Suppressor macrophage treated with lipopolysaccharide for 4 hours (primary cell): ENCODE data around the gene JSRP1.
A peak's percentile ranks its signal among the peaks of the same experiment; 100 is the strongest.

Experiments used
- DNase-seq: peaks from one replicate; pipeline ENCODE4 v3.0.0-alpha.2; 2020

Gene JSRP1

GRCh38 chr19:2266183-2266993 lies 10.2 kb upstream of the JSRP1 start:
- DNase-seq: peak; percentile 94

DNA sequence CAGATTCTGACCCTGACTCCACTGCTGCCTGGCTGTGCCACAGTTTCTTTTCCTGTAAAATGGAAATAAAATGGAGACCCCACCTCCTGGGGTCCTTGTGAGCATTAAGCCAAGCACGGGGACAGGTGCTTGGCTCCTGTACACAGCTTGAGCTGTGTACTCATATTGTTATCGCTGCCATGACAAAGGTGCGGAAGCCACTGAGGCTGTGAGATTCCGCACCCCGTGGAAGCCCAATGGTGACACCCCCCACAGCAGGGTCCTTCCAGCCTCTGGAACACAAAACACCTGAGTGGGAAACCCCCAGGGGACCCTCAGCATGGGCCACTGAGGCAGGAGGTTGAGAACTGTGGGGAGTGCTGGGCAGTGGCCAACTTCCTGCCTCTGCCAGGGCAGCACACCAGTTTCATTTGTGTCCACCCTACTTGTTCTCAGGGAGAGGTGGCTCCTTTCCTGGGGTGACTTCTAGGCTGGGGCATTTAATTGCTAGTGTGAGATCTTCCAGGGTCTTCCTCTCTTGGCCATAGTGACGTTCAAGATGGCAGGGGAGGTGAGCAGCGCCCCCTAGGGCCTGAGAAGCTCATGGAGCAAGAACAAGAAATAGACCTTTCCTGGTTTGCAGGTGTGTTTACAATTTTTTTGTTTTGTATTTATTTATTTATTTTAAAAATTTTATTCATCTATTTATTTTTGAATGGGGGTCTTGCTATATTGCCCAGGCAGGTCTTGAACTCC lies 5.4 kb upstream of the JSRP1 start:
- DNase-seq: peak; percentile 49

- DNase-seq: no peak
These were observed 4.2 kb upstream of the JSRP1 start for GRCh38 chr19:2260341-2260805.

GRCh38 chr19:2259336-2259735 lies 3.1 kb upstream of the JSRP1 start:
- DNase-seq: no peak

DNA sequence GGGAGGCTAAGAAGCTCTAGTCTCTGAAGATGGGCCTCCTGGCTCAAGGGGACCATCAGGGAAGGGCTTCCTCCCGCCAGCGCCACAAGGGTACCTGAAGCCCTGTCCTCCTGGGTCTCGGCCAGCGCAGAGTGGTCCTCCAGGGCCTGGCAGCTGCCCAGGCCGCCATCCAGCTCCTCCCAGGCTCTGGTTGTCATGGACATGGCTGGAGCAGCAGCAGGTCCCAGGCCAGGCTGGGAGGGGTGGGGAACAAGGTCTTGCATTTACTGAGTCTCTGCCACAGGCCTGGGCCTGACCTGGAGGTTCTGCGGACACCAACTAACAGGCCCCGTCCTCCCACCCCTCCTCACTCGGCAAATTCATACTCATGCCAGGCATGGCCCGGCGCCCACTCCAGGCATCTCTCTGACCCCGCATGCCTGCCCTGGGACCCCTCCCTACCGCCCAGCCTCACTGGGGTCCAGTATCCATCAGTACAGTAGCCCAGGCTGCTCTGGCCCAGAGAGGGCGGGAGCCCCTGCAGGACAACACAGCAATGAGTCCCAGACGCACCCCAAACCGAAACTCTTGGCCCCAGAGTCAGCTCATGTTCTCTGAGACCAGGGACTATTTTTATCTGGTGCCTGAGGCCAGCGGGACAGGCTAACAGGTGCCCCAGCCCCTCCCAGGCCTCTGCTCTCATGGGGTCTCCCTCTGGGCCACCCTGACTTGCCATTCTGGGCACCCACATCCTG lies 938 bp downstream of the JSRP1 start:
- DNase-seq: no peak

DNA sequence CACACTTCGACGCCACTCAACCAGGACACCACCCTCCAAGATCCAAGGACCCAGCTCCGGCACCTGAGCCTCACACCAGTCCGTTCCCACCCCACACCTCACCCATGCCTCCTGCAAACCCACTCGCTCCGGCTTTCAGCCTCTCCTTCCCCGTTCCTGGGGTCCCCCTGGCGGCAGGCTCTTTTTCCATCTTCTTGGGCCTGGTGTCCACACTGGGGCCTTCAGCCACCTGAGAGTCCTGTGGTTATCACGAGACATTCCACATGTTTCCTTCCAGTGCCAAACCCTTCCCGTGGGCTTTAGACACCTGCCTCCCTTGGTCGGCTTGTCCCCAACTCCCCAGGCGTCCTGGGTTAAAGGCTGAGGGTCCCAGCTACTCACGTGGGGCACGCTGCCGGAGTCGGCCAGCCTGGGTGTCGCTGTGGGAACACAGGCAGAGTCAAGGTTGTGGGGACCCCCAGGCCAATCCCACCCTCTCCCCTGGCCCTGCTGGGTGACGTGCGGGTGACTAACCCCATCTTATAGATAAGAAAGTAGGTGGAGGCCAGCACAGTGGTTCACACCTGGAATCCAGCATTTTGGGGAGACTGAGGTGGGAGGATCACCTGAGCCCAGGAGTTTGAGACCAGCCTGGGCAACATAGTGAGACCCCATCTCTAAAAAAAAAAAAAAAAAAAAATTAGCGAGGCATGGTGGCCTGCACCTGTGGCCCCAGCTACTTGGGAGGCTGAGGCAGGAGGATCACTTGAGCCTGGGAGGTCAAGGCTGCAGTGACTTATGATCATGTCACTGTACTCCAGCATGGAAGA lies 1.9 kb downstream of the JSRP1 start:
- DNase-seq: no peak

- no peak for DNase-seq
These were observed 2.8 kb downstream of the JSRP1 start for GRCh38 chr19:2253106-2254063.

- DNase-seq: no peak
These were observed 3.5 kb downstream of the JSRP1 start for GRCh38 chr19:2252797-2253105.

DNA sequence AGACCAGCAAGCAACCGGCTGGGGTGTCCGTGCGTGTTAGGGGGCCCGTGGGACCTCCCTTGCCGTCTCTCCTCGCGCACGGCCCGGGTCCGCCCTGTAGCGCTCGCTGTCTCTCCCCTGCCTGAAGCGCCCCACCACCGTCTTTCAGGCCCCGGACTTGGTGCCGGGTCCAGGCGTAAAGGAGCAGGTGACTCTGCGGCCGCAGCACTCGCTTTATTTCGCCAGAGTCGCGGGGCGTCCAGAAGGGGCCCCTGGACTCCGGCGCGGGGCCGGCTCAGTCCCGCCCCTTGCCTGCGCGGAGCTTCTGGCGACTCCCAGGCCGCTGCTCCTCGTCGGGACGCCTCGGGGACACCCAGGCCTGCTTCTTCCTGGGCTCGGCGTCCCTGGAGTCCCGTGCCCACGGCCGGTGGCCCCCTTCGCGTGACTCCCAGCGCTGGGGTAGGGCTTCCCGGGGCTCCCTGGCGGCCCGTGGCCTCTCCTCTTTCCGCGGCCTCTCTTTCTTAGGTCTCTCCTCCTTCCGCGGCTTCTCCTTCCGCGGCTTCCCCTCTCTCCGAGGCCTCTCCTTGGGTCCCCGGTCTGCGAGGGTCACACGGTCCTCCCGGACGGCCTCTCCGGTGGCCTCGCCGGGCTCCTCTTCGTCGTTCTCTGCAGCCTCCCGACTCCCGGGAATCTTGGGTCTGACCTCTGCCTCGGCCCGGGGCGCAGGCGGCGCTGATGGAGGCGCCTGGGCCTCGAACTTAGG lies 4.0 kb downstream of the JSRP1 start:
- DNase-seq: no peak

- DNase-seq: no peak
These were observed 4.8 kb downstream of the JSRP1 start for GRCh38 chr19:2251106-2252054.

DNA sequence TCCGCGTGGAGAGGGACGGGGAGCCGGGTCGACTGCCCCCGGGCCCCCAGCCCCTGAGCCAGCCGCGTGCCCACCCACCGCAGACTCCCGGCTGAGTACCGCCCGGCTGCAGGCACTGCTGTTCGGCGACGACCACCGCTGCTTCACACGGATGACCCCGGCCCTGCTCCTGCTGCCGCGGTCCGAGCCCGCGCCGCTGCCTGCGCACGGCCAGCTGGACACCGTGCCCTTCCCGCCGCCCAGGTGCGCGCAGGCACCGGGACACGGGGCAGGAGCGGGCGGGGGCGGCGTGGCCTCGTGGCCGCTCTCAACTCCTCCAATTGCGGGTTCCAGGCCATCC lies 5.5 kb downstream of the JSRP1 start:
- no peak for DNase-seq

DNA sequence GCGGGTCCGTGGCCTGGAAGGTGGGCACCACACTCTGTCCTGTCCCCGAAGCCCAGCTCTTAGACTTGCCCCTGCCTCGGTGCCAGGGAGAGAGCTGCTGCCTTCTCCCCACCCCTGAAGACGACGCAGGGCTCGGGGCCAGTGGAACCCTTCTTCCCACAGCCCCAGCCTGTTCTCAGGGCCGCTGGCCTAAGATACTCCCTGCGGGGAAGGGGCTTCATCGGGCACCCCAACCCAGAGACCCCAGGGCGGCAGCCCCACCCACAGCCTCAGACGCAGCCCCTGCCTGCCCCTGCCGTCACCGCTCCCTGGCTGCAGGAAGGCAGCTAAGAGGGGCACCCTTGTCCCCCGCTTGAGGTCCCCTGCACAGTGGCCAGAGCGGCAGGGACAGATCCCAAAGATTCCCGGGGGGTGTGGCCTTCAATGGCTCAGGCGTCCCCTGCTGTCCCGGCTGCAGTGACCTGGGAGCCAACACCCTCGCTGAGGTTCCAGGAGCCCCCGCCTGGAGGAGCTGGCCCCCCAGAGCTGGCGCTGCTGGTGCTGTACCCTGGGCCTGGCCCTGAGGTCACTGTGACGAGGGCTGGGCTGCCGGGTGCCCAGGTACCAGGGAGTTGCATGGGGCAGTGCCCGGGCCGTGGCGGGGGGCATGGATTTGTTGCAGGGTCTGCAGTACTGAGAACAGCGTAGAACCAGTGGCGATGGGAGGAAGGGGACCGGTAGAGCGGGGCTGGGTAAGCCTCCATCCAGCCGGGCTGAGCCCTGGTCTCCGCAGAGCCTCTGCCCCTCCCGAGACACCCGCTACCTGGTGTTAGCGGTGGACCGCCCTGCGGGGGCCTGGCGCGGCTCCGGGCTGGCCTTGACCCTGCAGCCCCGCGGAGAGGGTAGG lies 6.1 kb downstream of the JSRP1 start:
- no peak for DNase-seq

DNA sequence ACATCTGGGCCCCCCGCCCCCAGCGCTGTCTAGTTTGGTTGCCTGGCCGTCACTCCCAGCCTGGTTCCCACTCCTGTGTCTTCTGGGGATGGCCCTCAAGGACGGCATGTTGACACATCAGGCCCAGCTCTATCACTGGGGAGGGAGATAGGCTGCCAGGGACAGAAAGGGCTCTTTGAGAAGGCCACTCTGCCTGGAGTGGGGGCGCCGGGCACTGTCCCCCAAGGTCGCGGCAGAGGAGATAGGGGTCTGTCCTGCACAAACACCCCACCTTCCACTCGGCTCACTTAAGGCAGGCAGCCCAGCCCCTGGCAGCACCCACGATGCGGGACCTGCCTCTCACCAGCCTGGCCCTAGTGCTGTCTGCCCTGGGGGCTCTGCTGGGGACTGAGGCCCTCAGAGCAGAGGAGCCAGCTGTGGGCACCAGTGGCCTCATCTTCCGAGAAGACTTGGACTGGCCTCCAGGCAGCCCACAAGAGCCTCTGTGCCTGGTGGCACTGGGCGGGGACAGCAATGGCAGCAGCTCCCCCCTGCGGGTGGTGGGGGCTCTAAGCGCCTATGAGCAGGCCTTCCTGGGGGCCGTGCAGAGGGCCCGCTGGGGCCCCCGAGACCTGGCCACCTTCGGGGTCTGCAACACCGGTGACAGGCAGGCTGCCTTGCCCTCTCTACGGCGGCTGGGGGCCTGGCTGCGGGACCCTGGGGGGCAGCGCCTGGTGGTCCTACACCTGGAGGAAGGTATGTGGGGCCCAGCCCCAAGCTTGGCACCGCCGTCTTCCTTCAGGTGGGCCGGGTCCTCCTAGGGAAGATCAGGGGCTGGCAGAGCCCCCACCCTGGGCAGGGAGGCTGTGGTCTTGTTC lies 7.0 kb downstream of the JSRP1 start, which contains the start of gene AMH:
Gene AMH (plus strand): TSS at position 314 of the 857 bp plus-strand sequence. CDS start 10 bp downstream, at position 324.
- no peak for DNase-seq

DNA sequence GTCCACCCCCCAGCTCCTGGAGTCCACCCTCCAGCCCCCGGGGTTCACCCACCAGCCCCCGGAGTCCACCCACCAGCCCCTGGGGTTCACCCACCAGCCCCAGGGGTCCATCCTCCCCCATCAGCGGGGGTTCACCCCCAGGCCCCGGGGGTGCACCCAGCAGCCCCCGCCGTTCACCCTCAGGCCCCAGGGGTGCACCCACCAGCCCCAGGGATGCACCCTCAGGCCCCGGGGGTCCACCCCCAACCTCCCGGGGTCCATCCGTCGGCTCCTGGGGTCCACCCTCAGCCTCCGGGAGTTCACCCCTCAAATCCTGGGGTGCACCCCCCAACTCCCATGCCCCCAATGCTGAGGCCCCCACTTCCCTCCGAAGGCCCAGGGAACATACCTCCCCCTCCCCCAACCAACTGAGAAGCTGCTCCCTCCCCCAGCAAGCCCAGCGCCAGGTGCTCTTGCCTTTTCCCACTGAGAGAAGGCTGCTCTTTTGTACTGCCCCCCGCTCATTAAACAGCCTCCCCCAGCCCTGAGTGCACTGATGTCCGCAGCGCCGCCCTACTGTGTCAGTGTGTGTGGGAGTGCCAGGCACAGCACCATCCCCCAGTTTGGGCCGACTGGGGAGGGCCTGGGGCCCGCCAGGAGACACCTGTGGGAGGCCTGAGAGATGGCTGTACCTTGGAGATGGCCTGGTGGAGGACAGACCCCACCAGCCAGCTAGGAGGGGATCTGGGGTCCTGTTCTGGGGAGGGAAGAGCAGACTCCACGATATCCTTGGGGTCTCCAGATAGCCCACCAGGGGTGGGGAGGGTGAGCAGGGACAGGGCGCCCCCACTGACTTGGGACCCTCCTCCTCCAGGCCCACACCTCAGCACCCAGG lies 7.8 kb downstream of the JSRP1 start:
- no peak for DNase-seq

- DNase-seq: no peak
These were observed 8.7 kb downstream of the JSRP1 start for GRCh38 chr19:2247433-2248101.

GRCh38 chr19:2246801-2247361 lies 9.3 kb downstream of the JSRP1 start:
- DNase-seq: no peak
